HG03442 (cell line): ENCODE measurements around the gene PMAIP1.
"Not testable (repeated sequence)": the region's sequence is repeated elsewhere in the genome, so short reads cannot be mapped to it uniquely, and the experiment has no call there.

Experiments
- ATAC-seq: cut with Tn5 transposase; IDR thresholded peaks from one replicate; pipeline ENCODE4 v1.9.1; 2021; ENCODE audit warnings: mild to moderate bottlenecking, moderate library complexity; ENCODE audit not compliant: unreplicated experiment

Gene PMAIP1

GRCh38 chr18:59881728-59882656, 17.8 kb upstream of the PMAIP1 start:
- peak; percentile 41 for ATAC-seq

- no peak for ATAC-seq
Observed at GRCh38 chr18:59884351-59884750, 15.4 kb upstream of the PMAIP1 start.

GRCh38 chr18:59885579-59886163, 14.1 kb upstream of the PMAIP1 start:
- peak; percentile 77 for ATAC-seq

DNA sequence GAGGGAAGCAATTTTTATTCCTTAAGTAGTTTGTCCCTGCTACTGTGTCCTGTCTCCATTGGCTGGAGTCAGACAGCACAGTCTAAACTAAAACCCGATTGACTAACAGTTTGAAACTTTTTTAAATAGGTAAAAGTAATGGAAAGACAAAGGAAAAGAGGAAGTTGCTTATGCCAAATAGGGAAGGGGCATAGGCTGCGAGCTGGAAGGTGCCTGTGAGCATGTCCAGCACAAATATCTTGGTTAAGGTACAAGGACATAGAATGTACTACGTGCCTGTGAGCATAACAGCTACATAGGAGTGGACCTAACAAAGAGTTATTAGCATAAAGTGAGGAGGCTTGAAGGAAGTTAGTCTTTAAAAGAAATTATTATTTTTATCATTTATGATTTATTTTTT, 13.4 kb upstream of the PMAIP1 start:
- ATAC-seq: not testable (repeated sequence)

GRCh38 chr18:59892123-59892522, 7.7 kb upstream of the PMAIP1 start:
- no peak for ATAC-seq

DNA sequence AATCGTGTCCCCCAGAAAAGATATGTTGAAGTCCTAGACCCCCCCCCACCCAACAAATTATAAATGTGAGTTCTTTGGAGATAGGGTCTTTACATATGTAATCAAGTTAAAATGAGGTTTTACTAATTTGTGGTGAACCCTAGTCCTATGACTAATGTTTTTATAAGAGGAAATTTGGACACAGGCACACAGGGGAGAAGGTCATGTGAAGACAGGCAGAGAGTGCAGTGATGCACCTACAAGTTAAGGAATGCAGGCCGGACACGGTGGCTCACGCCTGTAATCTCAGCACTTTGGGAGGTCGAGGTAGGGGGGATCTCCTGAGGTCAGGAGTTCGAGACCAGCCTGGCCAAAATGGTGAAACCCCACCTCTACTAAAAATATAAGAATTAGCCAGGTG, 5.8 kb upstream of the PMAIP1 start:
- no peak for ATAC-seq

DNA sequence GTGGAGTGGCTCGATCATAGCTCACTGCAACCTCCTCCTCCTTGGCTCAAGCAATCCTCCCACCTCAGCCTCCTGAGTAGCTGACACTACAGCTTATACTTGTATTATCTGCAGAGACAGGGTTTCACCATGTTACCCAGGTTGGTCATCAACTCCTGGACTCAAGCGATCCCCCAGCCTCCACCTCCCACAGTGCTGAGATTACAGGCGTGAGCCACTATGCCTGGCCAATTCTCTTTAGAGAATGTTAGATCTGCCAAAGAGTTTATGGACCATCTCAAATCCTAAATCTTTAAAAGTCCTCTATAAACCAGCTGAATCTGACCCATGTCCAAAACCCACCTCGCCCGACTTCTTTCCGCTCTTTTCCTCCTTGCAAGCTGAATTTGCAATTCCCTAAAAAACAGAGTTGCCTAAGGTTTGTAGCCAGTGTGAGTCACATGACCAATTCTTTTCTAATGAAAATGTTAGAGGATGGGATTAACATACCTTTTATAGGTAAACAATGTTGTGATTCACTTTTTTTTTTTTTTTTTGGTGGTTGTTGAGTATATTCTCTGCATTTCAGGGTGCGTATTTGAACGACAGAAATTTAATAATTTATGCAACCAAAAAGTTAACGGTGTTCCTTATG, 2.4 kb upstream of the PMAIP1 start:
- ATAC-seq: no peak

GRCh38 chr18:59898093-59898492, 1.7 kb upstream of the PMAIP1 start:
- no peak for ATAC-seq

DNA sequence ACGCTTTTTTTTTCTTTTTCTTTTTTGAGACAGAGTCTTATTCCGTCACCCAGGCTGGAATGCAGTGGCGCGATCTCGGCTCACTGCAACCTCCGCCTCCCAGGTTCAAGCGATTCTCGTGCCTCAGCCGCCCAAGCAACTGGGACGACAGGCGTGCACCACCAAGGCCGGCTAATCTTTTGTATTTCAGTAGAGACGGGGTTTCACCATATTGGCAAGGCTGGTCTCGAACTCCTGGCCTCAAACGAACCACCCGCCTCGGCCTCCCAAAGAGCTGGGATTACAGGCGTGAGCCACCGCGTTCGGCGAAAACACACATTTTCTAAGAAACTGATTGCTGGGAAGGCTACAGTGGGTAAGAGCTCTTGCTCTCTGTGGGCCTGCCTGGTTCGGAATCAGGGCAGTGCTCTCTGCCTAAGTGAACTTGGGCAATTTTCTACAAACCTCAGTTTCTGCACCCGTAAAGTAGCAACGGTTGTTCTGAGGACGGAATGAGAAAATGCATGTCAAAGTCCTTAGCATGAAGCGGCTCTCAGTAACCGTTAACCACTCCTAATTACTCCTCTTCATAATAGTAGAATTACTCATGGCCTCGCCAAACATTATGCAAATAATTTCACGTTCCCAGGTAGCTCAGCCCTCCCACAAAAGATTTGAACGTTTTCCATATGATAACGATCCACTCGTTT, 1.0 kb upstream of the PMAIP1 start:
- peak; percentile 17 for ATAC-seq

- ATAC-seq: peak; percentile 24
Observed at GRCh38 chr18:59900222-59901128, 679 bp downstream of the PMAIP1 start.

DNA sequence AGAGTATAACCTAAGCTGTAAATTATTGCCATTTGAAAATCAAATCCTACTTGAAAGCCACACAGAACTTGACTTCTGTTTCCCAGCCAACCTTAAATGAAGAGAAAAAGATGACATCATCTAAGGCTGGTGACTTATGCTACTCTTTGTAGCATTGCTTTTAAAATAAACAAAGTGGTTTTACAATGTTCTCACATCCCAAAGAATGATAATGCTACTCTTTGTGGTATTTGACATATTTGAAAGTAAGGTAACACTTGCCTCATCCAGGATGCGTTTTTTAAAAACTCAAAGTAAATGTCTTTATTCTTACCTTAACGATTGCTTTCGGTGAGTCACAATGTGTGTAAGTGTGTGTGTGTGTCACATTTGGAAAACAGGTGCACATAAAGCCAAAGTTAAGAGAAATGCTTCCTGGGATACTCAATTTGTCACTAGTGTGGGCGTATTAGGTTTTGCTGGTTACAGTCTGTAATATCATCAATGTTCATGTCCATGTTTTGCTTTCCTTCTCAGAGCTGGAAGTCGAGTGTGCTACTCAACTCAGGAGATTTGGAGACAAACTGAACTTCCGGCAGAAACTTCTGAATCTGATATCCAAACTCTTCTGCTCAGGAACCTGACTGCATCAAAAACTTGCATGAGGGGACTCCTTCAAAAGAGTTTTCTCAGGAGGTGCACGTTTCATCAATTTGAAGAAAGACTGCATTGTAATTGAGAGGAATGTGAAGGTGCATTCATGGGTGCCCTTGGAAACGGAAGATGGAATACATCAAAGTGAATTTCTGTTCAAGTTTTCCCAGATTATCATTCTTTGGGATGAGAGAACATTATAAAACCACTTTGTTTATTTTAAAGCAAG, 2.6 kb downstream of the PMAIP1 start:
- ATAC-seq: no peak

- no peak for ATAC-seq
Observed at GRCh38 chr18:59902993-59903610, 3.3 kb downstream of the PMAIP1 start.

GRCh38 chr18:59904011-59904601, 4.3 kb downstream of the PMAIP1 start:
- ATAC-seq: no peak

DNA sequence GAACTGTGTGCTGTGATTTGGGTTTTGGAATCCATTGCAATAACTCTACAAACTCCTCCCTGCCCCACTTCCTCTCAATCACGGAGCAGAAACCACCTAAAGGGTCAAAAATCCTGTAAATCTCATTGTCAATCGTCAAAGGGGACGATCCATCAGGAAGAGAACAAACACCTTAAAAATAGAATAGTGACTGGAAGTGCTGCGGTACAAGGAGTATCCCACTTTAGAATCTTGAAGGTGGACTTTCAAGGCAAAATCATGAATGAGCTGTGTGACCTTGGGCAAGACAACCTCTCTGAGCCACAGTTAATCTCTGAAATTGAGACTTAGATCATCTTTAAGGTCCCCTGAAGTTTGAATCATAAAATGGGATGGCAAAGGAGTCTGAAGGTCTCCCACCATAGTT, 5.9 kb downstream of the PMAIP1 start:
- no peak for ATAC-seq

DNA sequence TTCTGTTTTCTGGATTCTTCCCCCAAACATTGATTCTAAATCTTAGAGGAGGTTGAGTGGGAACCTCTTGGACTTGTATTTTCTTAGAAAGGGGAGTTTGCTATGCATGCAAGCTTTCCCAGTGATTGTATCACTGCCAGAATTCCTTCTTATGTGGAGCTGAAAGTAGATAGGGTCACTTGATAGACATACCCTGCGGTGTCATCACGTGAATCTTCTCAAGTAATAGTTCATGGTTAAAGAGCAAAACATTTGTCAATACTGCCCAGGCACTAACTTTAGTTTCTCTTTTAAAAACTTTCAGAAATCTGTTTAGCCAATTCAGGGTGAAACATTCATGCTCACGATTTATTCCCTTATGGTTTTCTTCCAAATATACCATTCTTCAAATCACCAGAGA, 6.4 kb downstream of the PMAIP1 start:
- no peak for ATAC-seq

DNA sequence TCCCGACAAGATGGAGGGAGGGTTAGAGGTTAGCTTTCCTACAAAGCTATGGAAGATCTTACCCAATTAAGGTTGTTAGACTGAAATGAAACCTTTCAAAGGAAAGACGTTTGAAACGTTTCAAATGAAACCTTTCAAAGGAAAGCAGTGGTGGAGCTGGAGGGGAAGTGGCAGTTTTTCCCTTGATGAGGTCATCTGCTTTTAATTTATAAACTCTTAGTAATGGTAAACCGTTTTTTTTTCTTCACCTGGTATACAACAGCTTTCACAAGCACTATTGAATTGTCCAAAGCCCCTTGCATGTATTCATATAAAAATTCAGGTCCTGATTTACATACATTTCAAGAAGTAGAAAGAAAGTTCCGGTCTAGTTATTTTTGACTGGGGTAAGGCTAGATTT, 7.4 kb downstream of the PMAIP1 start:
- no peak for ATAC-seq

- ATAC-seq: no peak
Observed at GRCh38 chr18:59907660-59908059, 7.9 kb downstream of the PMAIP1 start.

DNA sequence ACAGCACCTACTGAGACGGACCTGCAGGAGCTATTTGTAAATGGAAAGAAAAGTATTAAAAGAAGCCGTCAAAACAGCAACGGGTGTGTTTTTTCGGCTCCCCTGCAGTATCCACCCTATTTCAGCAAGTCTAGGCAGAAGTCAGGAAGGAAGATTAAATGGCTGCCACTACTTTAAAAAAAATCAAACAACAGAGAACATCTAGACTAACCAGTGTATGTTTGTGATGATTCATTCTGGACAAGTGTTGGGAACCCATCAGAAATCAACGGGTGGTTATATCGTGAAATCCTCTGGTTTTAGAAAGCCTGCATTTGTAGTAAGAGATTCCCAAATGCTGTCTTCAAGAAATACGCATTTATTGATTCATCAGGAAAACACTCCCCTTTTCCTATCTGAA, 9.0 kb downstream of the PMAIP1 start:
- ATAC-seq: no peak
